T-helper 1 cell treated with Interleukin-12 subunit alpha and Interleukin-12 subunit beta and Interleukin-4 antibody, amounts not matched to agents 30 ng/mL and 1 ng/mL, for 36 hours (primary cell): ENCODE data around the gene DHX58. TPM values are rescaled to one million over a fixed set of nuclear protein-coding genes. Genes with fewer than 3 reads are reported as not detected.

Experiments used
- intact Hi-C: fragments of 100-400 bp; cut with micrococcal nuclease; formaldehyde crosslinking; loops from one replicate; pipeline ENCODE4 v1.15.1; 2024
- total RNA-seq: library from RNA; stranded (reverse); gene quantifications from 2 replicates; pipeline ENCODE4 v1.2.3, GENCODE V29; 2022

Gene DHX58
- total RNA-seq, 1 donor from 2014 or later, result 76.9 TPM

- intact Hi-C loops, result loop anchor here (5.0 kb wide), 2 partner anchors 276 to 566 kb away; partner anchors contain the start of genes PLEKHH3 and STAT3
These were observed 1.3 kb downstream of the DHX58 start for GRCh38 chr17:42111265-42111636.

GRCh38 chr17:42110301-42111264 lies 1.9 kb downstream of the DHX58 start:
- intact Hi-C loops, result loop anchor here (5.0 kb wide), 2 partner anchors 277 to 567 kb away; partner anchors contain the start of genes PLEKHH3 and STAT3

DNA sequence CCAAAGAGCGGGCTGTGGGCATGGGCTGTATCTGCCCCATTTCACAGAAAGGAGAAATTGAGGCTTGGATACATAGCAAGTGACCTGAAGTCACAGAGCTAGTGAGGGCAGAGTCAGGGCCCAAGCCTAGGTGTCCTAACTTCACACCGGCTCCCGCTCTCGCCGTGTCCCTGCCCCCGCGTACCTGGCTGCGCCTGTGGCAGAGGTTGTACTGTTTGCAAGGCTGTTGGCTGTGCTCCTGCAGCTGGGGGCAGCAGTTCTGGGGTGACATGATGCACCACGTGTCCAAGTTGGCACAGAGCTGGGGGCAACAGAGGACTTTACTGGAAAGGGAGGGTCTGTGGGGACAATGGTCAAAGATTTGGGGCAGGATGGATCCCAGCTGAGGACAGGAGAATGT lies 3.4 kb downstream of the DHX58 start:
- intact Hi-C loops, result no loop called here

DNA sequence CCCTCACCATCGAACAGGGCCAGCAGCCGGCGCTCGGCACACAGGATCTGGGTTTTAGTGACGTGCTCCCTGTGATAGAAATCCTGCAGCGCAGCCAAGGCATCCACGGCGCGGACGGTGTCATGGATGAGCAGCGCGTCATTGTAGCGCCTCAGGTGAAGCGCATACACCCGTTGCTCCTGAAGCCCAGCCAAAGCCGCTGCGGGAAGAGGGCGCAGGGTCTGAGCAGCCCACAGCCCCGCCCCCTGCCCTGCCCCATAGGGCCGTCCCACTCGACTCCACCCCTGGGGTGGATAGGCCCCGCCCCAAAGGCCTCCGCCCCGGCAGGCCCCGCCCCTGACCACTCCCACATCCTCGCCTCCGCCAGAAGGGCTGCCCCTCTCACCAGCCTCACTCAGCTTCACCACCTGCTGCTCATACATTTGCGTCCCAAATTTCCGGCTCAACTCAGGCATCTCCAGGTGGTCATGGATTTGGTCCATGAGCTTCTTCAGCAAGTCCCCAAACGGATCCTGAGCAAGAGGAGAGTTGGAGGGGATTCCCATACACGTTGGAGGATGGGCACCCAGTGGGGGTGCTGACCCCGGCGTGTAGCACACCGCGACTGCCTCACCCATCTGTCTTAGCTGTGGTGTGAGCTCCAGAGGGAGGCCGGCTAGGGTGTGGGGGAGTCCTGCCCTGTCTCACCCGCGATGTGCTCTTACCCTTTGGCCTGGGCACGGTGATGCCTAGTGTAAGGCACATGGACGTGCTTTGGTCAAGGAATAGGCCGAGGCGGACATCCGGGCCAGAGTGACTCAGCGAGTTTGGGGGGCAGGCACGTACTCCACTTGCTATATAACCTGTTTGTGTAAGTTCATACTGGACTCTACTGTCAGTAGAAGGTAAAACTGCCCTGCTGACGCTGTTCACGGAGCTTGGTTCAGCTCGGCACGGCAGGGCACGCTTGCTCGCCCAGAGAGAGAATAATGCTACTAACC lies 4.6 kb downstream of the DHX58 start:
- intact Hi-C loops, result loop anchor here (1.0 kb wide), 4 partner anchors 10 to 350 kb away; partner anchors contain the start of genes ATP6V0A1, DNAJC7 and ZNF385C

DNA sequence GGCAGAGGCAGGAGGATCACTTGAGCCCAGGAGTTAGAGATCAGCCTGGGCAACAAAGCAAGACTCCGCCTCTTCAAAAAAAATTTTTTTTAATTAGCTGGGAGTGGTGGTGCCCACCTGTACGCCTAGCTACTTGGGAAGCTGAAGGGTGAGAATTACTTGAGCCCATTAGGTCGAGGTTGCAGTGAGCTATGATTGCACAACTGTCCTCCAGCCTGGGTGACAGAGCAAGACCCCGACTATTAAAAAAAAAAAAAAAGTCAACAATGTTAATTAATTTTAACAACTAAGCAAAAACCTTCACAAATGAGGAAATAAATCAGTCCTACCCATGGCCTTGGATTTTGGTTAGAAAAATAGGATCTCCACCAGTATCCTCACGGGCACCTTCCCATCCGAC lies 5.4 kb downstream of the DHX58 start:
- intact Hi-C loops, result loop anchor here (1.0 kb wide), 4 partner anchors 9 to 351 kb away; partner anchors contain the start of genes ATP6V0A1, DNAJC7 and ZNF385C

DNA sequence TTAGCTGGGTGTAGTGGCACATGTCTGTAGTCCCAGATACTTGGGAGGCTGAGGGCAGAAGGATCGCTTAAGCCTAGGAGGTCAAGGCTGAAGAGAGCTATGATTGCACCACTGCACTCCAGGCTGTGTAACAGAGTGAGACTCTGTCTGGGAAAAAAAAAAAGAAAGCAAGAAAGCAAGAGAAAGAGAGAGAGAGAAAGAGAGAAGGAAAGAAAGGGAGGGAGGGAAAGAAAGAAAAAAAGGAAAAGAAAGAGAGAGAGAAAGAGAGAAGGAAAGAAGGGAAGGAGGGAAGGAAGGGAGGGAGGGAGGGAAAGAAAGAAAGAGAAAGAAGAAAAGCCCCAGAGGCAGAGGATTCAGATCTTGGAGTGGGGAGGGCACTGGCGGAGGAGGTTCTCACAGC lies 6.5 kb downstream of the DHX58 start:
- intact Hi-C loops, result no loop called here

DNA sequence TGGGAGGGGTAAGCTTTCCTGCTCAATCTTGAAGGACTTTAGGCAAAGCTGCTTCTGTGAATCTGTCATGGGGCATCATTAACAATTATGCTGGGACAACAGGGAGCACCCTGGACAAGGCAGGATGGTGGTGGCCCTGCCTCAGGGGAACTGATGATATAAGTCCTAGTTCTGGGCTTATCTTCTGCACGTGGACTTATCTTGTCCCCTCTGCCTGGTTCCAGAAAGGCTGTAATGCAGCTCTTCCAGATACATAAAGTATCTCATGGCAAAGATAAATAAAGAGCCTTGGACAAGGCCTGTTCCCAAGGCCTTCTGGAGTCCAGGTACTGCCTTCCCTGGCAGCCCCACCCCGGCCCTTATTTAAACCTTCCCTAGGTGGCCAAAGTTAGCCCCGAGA lies 8.2 kb downstream of the DHX58 start:
- intact Hi-C loops, result no loop called here

DNA sequence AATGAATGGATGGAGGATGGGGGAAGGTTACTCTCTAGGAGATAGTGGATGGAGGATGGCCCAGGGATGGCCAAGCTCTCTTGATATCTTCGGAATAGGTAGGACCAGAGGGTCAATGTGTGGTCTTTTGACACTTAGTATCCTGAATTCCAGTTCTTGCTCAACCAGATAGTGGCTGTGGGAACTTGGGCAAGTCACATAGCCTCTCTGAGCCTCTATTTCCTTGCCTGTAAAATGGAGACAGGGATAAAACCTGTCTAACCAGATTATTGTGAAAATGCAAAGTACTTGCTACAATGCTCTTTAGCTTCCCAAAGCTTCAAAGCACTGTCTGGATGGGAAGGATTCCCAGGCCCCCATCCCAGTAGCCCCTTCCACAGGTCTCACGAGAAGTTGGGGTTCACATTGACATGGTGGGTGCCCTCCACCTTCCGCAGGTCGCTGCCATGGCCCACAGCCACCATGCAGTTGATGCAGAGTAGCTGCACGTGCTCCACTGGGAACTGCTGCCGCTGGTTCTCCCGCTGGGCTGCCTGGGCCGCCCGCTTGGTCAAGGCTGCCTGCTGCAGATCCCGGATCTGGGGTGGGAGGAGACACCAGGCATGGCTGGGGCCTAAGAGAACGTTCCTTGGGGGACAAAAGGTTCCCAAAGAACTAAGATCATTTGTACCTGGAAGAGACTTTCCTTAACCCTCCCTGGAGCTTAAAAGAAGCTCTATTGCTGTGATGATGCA lies 9.1 kb downstream of the DHX58 start:
- intact Hi-C loops, result no loop called here

GRCh38 chr17:42101513-42102292 lies 10.8 kb downstream of the DHX58 start:
- intact Hi-C loops, result loop anchor here (1.0 kb wide), 1 partner anchor 34 kb away; no protein-coding TSS in a partner anchor

- intact Hi-C loops, result loop anchor here (1.0 kb wide), 1 partner anchor 8 kb away; no protein-coding TSS in a partner anchor
These were observed 13.6 kb downstream of the DHX58 start for GRCh38 chr17:42098730-42099399.

DNA sequence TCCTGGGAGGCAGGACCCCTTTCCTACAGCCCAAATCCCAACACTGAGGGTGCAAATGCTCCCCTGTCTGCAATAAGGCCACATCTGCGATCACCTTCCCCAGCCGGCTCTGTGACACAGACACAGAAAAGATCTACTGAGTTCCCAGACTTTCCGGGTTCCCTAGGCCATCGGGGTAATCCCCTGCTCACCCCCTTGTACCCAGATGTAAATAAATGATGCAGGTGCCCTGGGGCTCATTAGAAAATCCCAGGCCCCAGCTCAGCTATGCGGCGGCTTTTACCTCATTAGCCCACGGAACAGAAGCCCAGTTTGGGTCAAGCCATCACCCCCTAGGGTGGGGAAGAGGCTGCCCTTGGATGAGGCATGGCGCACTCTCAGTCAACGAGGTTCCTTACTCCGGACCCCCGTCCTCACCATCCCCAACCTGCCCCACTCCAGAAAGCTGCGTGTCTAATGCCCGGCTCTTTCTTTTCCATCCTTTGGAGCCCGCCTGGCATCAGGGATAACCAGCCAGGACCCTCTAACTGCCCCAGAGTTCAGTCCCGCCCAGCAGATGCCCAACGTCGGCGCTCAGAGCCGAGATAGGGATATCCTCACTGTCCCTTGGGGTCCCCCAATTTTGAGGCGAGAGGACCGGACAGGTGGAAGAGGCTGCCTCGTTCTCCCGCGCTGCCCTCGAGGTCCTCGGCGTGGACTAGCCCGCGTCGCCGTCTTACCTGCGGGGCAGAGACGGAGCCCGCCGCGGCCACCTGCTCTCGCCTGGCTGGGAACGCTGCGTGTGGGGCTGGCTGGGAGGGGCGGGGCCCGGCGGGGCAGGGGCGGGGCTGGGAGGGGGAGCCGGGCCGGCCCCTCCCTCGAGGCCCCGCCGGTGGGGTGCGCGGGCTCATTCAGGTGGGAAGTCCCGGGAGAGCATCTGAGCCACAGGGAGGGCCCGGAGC lies 14.6 kb downstream of the DHX58 start, which contains the start of gene ZNF385C:
Gene ZNF385C (minus strand): TSS at position 783 of the 941 bp plus-strand sequence. CDS start 35,417 bp downstream, outside the sequence.
- intact Hi-C loops, result loop anchor here (1.0 kb wide), 1 partner anchor 9 kb away; no protein-coding TSS in a partner anchor

- intact Hi-C loops, result no loop called here
These were observed 16.0 kb downstream of the DHX58 start for GRCh38 chr17:42096360-42097111.

DNA sequence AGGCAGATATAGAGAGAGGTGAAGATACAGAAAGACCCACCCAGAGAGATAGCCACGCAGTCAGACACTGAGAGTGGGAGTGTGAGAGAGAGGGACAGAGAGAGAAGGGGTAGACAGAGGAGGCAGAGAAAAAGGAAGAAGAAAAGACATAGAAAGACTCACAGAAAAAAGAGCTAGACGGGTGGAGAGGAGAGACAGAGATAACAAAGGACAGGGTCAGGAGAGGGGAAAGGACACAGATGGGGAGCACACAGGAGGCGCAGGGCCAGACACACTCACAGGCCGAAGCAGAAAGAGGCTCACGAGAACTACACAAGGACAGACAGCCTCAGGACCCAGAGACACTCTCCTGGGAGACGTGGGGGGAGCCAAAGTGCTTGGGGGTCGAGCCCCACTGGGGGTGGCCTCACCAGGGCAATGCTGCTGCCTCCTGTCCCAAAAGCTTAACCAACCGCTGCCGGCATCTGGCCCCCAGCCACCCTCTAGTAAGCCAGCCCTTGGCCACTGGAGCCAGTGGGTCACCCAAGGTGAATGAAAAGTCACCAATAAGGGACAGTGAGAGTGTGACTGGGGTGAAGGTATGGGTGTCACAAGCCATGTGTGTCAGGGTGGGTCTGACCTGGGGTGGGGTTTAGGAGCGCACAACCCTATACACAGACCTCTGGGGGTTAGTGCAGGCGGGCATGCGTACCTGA lies 18.0 kb downstream of the DHX58 start:
- intact Hi-C loops, result no loop called here

GRCh38 chr17:42092939-42093338 lies 19.6 kb downstream of the DHX58 start:
- intact Hi-C loops, result no loop called here

GRCh38 chr17:42090964-42091790 lies 21.3 kb downstream of the DHX58 start:
- intact Hi-C loops, result no loop called here

DNA sequence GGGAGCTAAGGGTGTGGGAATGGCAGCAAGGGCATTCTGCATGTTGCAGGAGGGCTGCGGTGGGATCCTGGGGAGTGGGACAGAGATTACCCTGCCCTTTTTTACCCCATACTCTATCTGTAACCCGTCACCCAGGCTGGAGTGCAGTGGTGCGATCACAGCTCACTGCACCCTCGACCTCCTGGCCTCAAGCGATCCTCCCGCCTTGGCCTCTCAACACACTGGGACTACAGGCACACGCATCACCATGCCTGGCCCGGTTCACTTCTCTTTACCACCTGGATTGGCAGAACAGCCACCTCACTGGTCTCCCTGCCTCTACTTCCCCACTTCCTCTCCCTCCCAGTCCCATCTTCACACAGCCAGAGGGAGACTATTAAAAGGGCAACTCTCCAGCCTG lies 23.8 kb downstream of the DHX58 start:
- intact Hi-C loops, result no loop called here
